Right lobe of liver (tissue), 4 donors: ENCODE results near the gene RNPC3.
"Not testable (repeated sequence)": the region's sequence is repeated elsewhere in the genome, so short reads cannot be mapped to it uniquely, and the experiment has no call there.

Source experiments
- CTCF ChIP-seq, 4 donors: fragments of 200-600 bp in 3 of 4; fragments of 450-650 bp in 1 of 4; IDR thresholded peaks; one replicate each; pipeline versions ENCODE4 v1.5.1 to v1.8.0; 2016 to 2022; ENCODE audit warnings: antibody characterized with exemption in 4 of 4, mild to moderate bottlenecking in 2 of 4
- POLR2A ChIP-seq: fragments of 450-650 bp; IDR thresholded peaks from one replicate; pipeline ENCODE4 v1.6.1; 2017; ENCODE audit warnings: antibody characterized with exemption, mild to moderate bottlenecking
- donor health status: DM: no; HTN: no; CAD: no.
- donor health status: DM: no; HTN: no; CAD: no.
- donor health status: DM: no; HTN: yes; CAD: no.

GRCh38 chr1:103561124-103561523 lies 35.6 kb downstream of the RNPC3 start:
- TF ChIP-seq CTCF (IDR thresholded peaks at IDR 0.05); POLR2A: not testable (repeated sequence)
